HepG2 (cell line): ENCODE measurements around the gene TBC1D22A. TPM values are rescaled to one million over a fixed set of nuclear protein-coding genes. Genes with fewer than 3 reads are reported as not detected.

Source experiments
- ARID2 ChIP-seq: sonication (generic); formaldehyde crosslinking; IDR thresholded peaks from 2 replicates; pipeline ENCODE4 v1.8.1; 2022; ENCODE audit warnings: mild to moderate bottlenecking, missing genetic modification reagents, borderline replicate concordance
- ARNT ChIP-seq: fragments of 450-650 bp; IDR thresholded peaks from 2 replicates; pipeline ENCODE4 v1.6.1; 2017
- BORCS8-MEF2B ChIP-seq: sonication (generic); formaldehyde crosslinking; IDR thresholded peaks from 2 replicates; pipeline ENCODE4 v1.8.0; 2022; ENCODE audit warnings: mild to moderate bottlenecking, missing genetic modification reagents
- CENPT ChIP-seq: sonication (generic); formaldehyde crosslinking; IDR thresholded peaks from 2 replicates; pipeline ENCODE4 v1.8.0; 2022; ENCODE audit warnings: low read depth, mild to moderate bottlenecking, moderate library complexity, missing genetic modification reagents
- DDIT3 ChIP-seq: sonication (generic); formaldehyde crosslinking; IDR thresholded peaks from 2 replicates; pipeline ENCODE4 v1.4.0; 2020; ENCODE audit warnings: mild to moderate bottlenecking, missing genetic modification reagents
- ETS1 ChIP-seq: sonication (generic); formaldehyde crosslinking; IDR thresholded peaks from 2 replicates; pipeline ENCODE4 v1.4.0; 2020; ENCODE audit warnings: missing genetic modification reagents
- ISX ChIP-seq: sonication (generic); formaldehyde crosslinking; conservative IDR thresholded peaks from 2 replicates; pipeline ENCODE4 v1.5.0; 2020; ENCODE audit warnings: missing genetic modification reagents
- MEIS2 ChIP-seq: sonication (generic); formaldehyde crosslinking; IDR thresholded peaks from 2 replicates; pipeline ENCODE4 v1.9.0; 2021; ENCODE audit warnings: mild to moderate bottlenecking, missing genetic modification reagents
- MYC ChIP-seq: sonication (generic); formaldehyde crosslinking; IDR thresholded peaks from 2 replicates; pipeline ENCODE4 v1.9.0; 2021; ENCODE audit warnings: missing genetic modification reagents, borderline replicate concordance
- PAX8 ChIP-seq: sonication (generic); formaldehyde crosslinking; IDR thresholded peaks from 2 replicates; pipeline ENCODE4 v1.8.0; 2022; ENCODE audit warnings: mild to moderate bottlenecking, missing genetic modification reagents, borderline replicate concordance
- SIN3A ChIP-seq: IDR thresholded peaks from 2 replicates; pipeline ENCODE4 v1.6.1; 2011; ENCODE audit warnings: low read depth, mild to moderate bottlenecking, control low read depth, low read length, borderline replicate concordance
- SMAD9 ChIP-seq: sonication (generic); formaldehyde crosslinking; IDR thresholded peaks from 2 replicates; pipeline ENCODE4 v1.5.1; 2020; ENCODE audit warnings: mild to moderate bottlenecking, missing genetic modification reagents
- SNAPC5 ChIP-seq: sonication (generic); formaldehyde crosslinking; IDR thresholded peaks from 2 replicates; pipeline ENCODE4 v1.8.1; 2023; ENCODE audit warnings: mild to moderate bottlenecking, missing genetic modification reagents, borderline replicate concordance
- TAF1 ChIP-seq: sonication (generic); formaldehyde crosslinking; IDR thresholded peaks from 2 replicates; pipeline ENCODE4 v1.4.0; 2020; ENCODE audit warnings: missing genetic modification reagents
- TBL1XR1 ChIP-seq: fragments of 150-350 bp; IDR thresholded peaks from 2 replicates; pipeline ENCODE4 v1.6.1; 2014; ENCODE audit warnings: borderline replicate concordance, low read length; ENCODE audit not compliant: partially characterized antibody
- TEAD2 ChIP-seq: sonication (generic); formaldehyde crosslinking; IDR thresholded peaks from 2 replicates; pipeline ENCODE4 v1.9.0; 2021; ENCODE audit warnings: missing genetic modification reagents
- TEAD3 ChIP-seq: optimal IDR thresholded peaks from 2 replicates; pipeline ENCODE3; 2016; ENCODE audit warnings: borderline replicate concordance
- TFAP4 ChIP-seq: sonication (generic); IDR thresholded peaks from 2 replicates; pipeline ENCODE4 v1.6.1; 2016; ENCODE audit warnings: low read depth, borderline replicate concordance
- ZNF333 ChIP-seq: sonication (generic); formaldehyde crosslinking; IDR thresholded peaks from 2 replicates; pipeline ENCODE4 v1.4.0; 2020; ENCODE audit warnings: mild to moderate bottlenecking, missing genetic modification reagents, borderline replicate concordance
- ZNF367 ChIP-seq: sonication (generic); formaldehyde crosslinking; IDR thresholded peaks from 2 replicates; pipeline ENCODE4 v1.4.0; 2020; ENCODE audit warnings: missing genetic modification reagents, borderline replicate concordance
- ZNF713 ChIP-seq: sonication (generic); formaldehyde crosslinking; IDR thresholded peaks from 2 replicates; pipeline ENCODE4 v1.4.0; 2020; ENCODE audit warnings: mild to moderate bottlenecking, missing genetic modification reagents
- polyA plus RNA-seq, 8 experiments: library from polyadenylated mRNA; depleted of rRNA in 3 of 8; stranded (reverse) in 7 of 8; unstranded in 1 of 8; fragments of >200 nt; fragmentation: Illumina TruSeq in 4 of 8; extraction: Trizol in 4 of 8; gene quantifications; 2 replicates each; pipeline versions ENCODE4 v1.2.1 to v1.2.3, GENCODE V29; 2011 to 2016; ENCODE audit warnings: low read depth in 4 of 8, missing spikeins in 1 of 8, mixed read lengths in 1 of 8; ENCODE audit not compliant: insufficient read depth in 1 of 8
- total RNA-seq, 5 experiments: library from RNA; depleted of rRNA; stranded (reverse); fragments of >200 nt; fragmentation: Illumina TruSeq; extraction: Trizol; gene quantifications; 2 replicates each; pipeline ENCODE4 v1.2.3, GENCODE V29; 2016; ENCODE audit warnings: low read depth in 1 of 5
- TF ChIP-seq, protein P1 (sequence below): sonication (generic); formaldehyde crosslinking; IDR thresholded peaks from 2 replicates; pipeline ENCODE4 v1.5.0; 2020; ENCODE audit warnings: mild to moderate bottlenecking, missing genetic modification reagents
- TF ChIP-seq, protein P2 (sequence below): sonication (generic); formaldehyde crosslinking; IDR thresholded peaks from 2 replicates; pipeline ENCODE4 v1.5.0; 2020; ENCODE audit warnings: missing genetic modification reagents
- TF ChIP-seq, protein P3 (sequence below): sonication (generic); formaldehyde crosslinking; IDR thresholded peaks from 2 replicates; pipeline ENCODE4 v1.8.1; 2023; ENCODE audit warnings: mild to moderate bottlenecking, missing genetic modification reagents
- TF ChIP-seq, protein P4 (sequence below): IDR thresholded peaks from 2 replicates; pipeline ENCODE4 v1.6.1; 2016; ENCODE audit warnings: missing compliant biosample characterization, missing genetic modification reagents, borderline replicate concordance

TBC1D22A gene
- total and polyA plus RNA-seq, 2 of the 13 experiments (the other 11 are each of a cell fraction or from before 2014, with no cell fraction given), result 17.3 to 18.0 TPM

DNA sequence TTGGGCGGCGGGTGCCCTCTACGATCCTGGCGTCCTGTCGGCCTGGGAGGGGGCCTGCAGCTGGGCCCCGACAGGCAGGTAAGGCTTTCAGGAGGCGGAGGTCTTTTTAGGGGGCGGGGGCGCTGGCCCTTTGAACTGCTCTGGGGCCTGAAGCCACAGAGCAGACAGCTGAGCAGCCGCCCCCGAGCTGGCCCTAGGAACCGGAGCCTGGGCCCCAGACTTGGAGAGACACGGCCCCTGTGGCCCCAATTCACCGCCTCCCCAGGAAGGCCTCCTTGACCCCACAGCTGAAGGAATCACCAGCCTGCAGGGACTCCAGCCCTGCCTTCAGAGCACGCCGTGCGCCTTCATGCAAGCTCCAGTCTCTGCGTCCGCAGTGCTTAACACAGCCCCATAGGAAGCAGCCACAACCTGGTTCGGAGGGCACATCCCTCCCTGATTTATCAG, 23.8 kb upstream of the TBC1D22A start (continued):
- TF ChIP-seq SIN3A, result no peak
- no peak for TF ChIP-seq ZNF333 (CRISPR knock-in tag)
- TF ChIP-seq CENPT (CRISPR knock-in tag), result no peak
- TF ChIP-seq MYC, result no peak
- TF ChIP-seq, protein P1, sequence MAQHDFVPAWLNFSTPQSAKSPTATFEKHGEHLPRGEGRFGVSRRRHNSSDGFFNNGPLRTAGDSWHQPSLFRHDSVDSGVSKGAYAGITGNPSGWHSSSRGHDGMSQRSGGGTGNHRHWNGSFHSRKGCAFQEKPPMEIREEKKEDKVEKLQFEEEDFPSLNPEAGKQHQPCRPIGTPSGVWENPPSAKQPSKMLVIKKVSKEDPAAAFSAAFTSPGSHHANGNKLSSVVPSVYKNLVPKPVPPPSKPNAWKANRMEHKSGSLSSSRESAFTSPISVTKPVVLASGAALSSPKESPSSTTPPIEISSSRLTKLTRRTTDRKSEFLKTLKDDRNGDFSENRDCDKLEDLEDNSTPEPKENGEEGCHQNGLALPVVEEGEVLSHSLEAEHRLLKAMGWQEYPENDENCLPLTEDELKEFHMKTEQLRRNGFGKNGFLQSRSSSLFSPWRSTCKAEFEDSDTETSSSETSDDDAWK (CRISPR knock-in tag), result no peak
- TF ChIP-seq ARID2 (CRISPR knock-in tag), result no peak
- peak; percentile 52; the same call in 1 of the 2 replicates for TF ChIP-seq TFAP4
- TF ChIP-seq ETS1 (CRISPR knock-in tag), result no peak
- no peak for TF ChIP-seq PAX8
- TF ChIP-seq TBL1XR1, result no peak
- no peak for TF ChIP-seq MEIS2 (CRISPR knock-in tag)
- no peak for TF ChIP-seq ISX
- no peak for TF ChIP-seq ARNT
- TF ChIP-seq, protein P2, sequence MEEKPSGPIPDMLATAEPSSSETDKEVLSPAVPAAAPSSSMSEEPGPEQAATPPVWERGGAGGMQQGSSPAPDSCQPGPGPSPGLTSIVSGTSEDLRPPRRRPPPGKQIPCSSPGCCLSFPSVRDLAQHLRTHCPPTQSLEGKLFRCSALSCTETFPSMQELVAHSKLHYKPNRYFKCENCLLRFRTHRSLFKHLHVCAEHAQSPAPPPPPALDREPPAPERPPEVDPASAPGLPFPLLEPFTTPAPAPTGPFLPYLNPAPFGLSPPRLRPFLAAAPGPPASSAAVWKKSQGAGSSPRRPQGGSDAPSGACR (CRISPR knock-in tag), result no peak
- no peak for TF ChIP-seq TEAD2 (CRISPR knock-in tag)
- TF ChIP-seq, protein P3, sequence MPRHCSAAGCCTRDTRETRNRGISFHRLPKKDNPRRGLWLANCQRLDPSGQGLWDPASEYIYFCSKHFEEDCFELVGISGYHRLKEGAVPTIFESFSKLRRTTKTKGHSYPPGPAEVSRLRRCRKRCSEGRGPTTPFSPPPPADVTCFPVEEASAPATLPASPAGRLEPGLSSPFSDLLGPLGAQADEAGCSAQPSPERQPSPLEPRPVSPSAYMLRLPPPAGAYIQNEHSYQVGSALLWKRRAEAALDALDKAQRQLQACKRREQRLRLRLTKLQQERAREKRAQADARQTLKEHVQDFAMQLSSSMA, result no peak
- TF ChIP-seq ZNF367 (CRISPR knock-in tag), result no peak
- TF ChIP-seq, protein P4, sequence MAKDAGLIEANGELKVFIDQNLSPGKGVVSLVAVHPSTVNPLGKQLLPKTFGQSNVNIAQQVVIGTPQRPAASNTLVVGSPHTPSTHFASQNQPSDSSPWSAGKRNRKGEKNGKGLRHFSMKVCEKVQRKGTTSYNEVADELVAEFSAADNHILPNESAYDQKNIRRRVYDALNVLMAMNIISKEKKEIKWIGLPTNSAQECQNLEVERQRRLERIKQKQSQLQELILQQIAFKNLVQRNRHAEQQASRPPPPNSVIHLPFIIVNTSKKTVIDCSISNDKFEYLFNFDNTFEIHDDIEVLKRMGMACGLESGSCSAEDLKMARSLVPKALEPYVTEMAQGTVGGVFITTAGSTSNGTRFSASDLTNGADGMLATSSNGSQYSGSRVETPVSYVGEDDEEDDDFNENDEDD (CRISPR knock-in tag), result no peak
- no peak for TF ChIP-seq SMAD9 (CRISPR knock-in tag)
- TF ChIP-seq BORCS8-MEF2B (CRISPR knock-in tag), result peak; percentile 15; the same call in 1 of the 2 replicates
- TF ChIP-seq SNAPC5, result no peak
- no peak for TF ChIP-seq ZNF713 (CRISPR knock-in tag)
- no peak for TF ChIP-seq DDIT3
- no peak for TF ChIP-seq TEAD3 (CRISPR knock-in tag)
- TF ChIP-seq TAF1 (CRISPR knock-in tag), result no peak
